ENCODE results near the gene MRPS15. TPM values are rescaled to one million over a fixed set of nuclear protein-coding genes. Genes with fewer than 3 reads are reported as not detected.

MRPS15 gene
- total and polyA plus RNA-seq, 2 of the 13 experiments (the other 11 are each of a cell fraction or from before 2014, with no cell fraction given): 59.0 to 113 TPM

GRCh38 chr1:36508257-36508656, 44.1 kb upstream of the MRPS15 start (continued):
- TF ChIP-seq, protein P1, sequence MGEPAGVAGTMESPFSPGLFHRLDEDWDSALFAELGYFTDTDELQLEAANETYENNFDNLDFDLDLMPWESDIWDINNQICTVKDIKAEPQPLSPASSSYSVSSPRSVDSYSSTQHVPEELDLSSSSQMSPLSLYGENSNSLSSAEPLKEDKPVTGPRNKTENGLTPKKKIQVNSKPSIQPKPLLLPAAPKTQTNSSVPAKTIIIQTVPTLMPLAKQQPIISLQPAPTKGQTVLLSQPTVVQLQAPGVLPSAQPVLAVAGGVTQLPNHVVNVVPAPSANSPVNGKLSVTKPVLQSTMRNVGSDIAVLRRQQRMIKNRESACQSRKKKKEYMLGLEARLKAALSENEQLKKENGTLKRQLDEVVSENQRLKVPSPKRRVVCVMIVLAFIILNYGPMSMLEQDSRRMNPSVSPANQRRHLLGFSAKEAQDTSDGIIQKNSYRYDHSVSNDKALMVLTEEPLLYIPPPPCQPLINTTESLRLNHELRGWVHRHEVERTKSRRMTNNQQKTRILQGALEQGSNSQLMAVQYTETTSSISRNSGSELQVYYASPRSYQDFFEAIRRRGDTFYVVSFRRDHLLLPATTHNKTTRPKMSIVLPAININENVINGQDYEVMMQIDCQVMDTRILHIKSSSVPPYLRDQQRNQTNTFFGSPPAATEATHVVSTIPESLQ (CRISPR knock-in tag; conservative IDR thresholded peaks at IDR 0.05): no peak
- peak; percentile 74 for TF ChIP-seq SIX4 (CRISPR knock-in tag; IDR thresholded peaks at IDR 0.05)
- no peak for TF ChIP-seq ZNF576 (CRISPR knock-in tag; IDR thresholded peaks at IDR 0.05)

DNA sequence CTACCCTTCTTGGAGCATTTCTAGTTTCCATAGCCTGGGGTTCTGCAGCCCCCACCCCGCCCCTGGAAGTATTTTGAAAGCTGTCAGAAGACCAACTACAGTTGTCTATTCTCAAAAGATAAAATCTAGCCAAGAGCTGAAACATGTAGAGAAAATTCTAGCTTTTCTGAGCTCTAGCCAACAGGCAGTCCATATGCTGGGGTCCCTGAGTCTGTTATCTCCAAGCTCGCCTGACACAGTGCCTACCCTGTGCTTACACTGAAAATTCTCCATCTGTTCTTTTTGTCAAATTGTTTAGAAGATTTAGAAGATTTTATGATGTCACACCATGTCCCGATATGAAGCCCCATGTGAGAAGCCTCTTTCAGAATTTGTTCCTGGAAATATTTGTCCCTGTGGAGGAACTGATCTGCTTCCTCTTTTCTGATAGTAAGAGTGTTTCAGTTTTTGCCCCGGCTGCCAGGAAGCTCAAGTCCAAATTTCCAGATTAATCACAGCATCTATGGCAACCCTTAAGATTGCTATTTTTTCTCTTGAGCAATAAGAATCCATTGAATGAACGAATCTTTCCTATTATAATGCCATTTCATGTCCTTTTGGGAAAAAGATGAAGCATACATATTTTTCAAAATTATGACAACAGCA, 42.2 kb upstream of the MRPS15 start:
- no peak for DNase-seq (ENCODE audit: low spot score)
- Histone ChIP-seq H3K27ac (ENCODE audit: extremely low read length, insufficient read depth, low read length) (no peak overlapping the region), H4K20me1 (ENCODE audit: insufficient read depth, low read length) (no peaks in the 10 kb centered on the region), H3K4me2 (ENCODE audit: low read depth, low read length) (no peak overlapping the region), H3K4me1 (ENCODE audit: insufficient read depth, low read length) (peaks cover 59% of the 10 kb centered on the region), H3K79me2 (ENCODE audit: insufficient read depth, low read length) (no peaks in the 10 kb centered on the region), H3K27me3 (ENCODE audit: control insufficient read depth in 1 of 2, insufficient read depth in 2 of 2, low read length in 2 of 2) (no peaks in the 10 kb centered on the region), H3K9ac (ENCODE audit: insufficient read depth, low read depth, low read length) (no peak overlapping the region), H2AFZ (ENCODE audit: low read length) (no peak overlapping the region), H3K36me3 (replicated peaks in 1 of 2; ENCODE audit: control insufficient read depth in 1 of 2, insufficient read depth in 2 of 2, low read length in 2 of 2) (no peaks in the 10 kb centered on the region), H3K9me3 (ENCODE audit: low read length) (no peaks in the 10 kb centered on the region), H3K4me3 (replicated peaks in 1 of 3; ENCODE audit: insufficient read depth in 1 of 3, low read depth in 2 of 3, low read length in 3 of 3) (no peak overlapping the region)
- BruUV-seq (replicated peaks): no TSS peak
- intact Hi-C loops (cut with micrococcal nuclease; ENCODE audit: unreplicated experiment) (no loop called here), in situ Hi-C loops (cut with HindIII; ENCODE audit: extremely low pct_ligation_motif_present, low pct_unique_long_range_greater_than_20kb) (no loop called here)
- ATAC-seq: no peak
- CTCF ChIA-PET (ENCODE audit: low intra/inter-chr PET ratio, low total read pairs): no interaction called here
- 53% methylated on average over 5 of the region's 5 CpGs for WGBS (ENCODE audit: low lambda C conversion rate)
- POLR2A ChIA-PET: no interaction called here
- no peak for FAIRE-seq
- TF ChIP-seq ZNF558 (CRISPR knock-in tag; IDR thresholded peaks at IDR 0.05; ENCODE audit: borderline replicate concordance) (no peak), ZNF256 (CRISPR knock-in tag; conservative IDR thresholded peaks at IDR 0.05) (no peak), HNRNPLL (IDR thresholded peaks at IDR 0.05; ENCODE audit: low read depth, low read length, poor library complexity, severe bottlenecking) (no peak), ZNF709 (CRISPR knock-in tag; IDR thresholded peaks at IDR 0.05) (no peak), ZNF879 (CRISPR knock-in tag; IDR thresholded peaks at IDR 0.05) (no peak), ZNF10 (CRISPR knock-in tag; IDR thresholded peaks at IDR 0.05; ENCODE audit: borderline replicate concordance, low read depth) (no peak), ZMYM2 (CRISPR knock-in tag; IDR thresholded peaks at IDR 0.05) (no peak), CBX1 (IDR thresholded peaks at IDR 0.05; ENCODE audit: low read depth) (no peak), PAF1 (CRISPR knock-in tag; IDR thresholded peaks at IDR 0.05) (no peak), ZNF44 (CRISPR knock-in tag; IDR thresholded peaks at IDR 0.05) (no peak), ZNF513 (CRISPR knock-in tag; conservative IDR thresholded peaks at IDR 0.05) (no peak)
- TF ChIP-seq, protein P2, sequence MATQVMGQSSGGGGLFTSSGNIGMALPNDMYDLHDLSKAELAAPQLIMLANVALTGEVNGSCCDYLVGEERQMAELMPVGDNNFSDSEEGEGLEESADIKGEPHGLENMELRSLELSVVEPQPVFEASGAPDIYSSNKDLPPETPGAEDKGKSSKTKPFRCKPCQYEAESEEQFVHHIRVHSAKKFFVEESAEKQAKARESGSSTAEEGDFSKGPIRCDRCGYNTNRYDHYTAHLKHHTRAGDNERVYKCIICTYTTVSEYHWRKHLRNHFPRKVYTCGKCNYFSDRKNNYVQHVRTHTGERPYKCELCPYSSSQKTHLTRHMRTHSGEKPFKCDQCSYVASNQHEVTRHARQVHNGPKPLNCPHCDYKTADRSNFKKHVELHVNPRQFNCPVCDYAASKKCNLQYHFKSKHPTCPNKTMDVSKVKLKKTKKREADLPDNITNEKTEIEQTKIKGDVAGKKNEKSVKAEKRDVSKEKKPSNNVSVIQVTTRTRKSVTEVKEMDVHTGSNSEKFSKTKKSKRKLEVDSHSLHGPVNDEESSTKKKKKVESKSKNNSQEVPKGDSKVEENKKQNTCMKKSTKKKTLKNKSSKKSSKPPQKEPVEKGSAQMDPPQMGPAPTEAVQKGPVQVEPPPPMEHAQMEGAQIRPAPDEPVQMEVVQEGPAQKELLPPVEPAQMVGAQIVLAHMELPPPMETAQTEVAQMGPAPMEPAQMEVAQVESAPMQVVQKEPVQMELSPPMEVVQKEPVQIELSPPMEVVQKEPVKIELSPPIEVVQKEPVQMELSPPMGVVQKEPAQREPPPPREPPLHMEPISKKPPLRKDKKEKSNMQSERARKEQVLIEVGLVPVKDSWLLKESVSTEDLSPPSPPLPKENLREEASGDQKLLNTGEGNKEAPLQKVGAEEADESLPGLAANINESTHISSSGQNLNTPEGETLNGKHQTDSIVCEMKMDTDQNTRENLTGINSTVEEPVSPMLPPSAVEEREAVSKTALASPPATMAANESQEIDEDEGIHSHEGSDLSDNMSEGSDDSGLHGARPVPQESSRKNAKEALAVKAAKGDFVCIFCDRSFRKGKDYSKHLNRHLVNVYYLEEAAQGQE (IDR thresholded peaks at IDR 0.05; ENCODE audit: borderline replicate concordance in 1 of 2, low read depth in 1 of 2, low read length in 2 of 2): no peak

Measured in HepG2 (cell line).